HepG2 (cell line): Measurements from ENCODE around the gene RHAG. TPM values are rescaled to one million over a fixed set of nuclear protein-coding genes. Genes with fewer than 3 reads are reported as not detected.

ENCODE experiments used
- ATAC-seq: fragments of 200-7000 bp; cut with Tn5 transposase; 3 replicates; pipeline ENCODE4 v1.9.1; 2020; ENCODE audit warnings: mild to moderate bottlenecking, moderate library complexity
- BruUV-seq: library from RNA; stranded (reverse); fragments of 400-500 nt; replicated peaks from 2 replicates; lab custom pipeline; 2021; lab: Mats Ljungman, UMichigan
- CTCF ChIA-PET: fragments of 300-600 bp; formaldehyde crosslinking; extraction: SDS; loops from one replicate; lab custom pipeline; 2021; ENCODE audit warnings: low total read pairs, inconsistent platforms, low intra/inter-chr PET ratio; lab: Yijun Ruan, JAX
- POLR2A ChIA-PET: fragments of 350-600 bp; sonication (Branson Sonifier 250); formaldehyde crosslinking; loops from one replicate; lab custom pipeline; 2020; ENCODE audit warnings: antibody characterized with exemption, inconsistent platforms; lab: Yijun Ruan, JAX
- DNase-seq: peaks from one replicate; pipeline ENCODE4 v3.0.0-alpha.2; 2015; ENCODE audit warnings: low spot score
- FAIRE-seq: peaks from 3 replicates; lab custom pipeline; 2011; peaks lifted over from hg19 to GRCh38; lab: Jason Lieb, UNC
- H2AFZ ChIP-seq: one replicate; pipeline ENCODE4 v1.6.1; 2011; ENCODE audit warnings: low read length, inconsistent platforms
- H3K27ac ChIP-seq: fragments of 300-600 bp; 3 replicates; pipeline ENCODE4 v1.8.0; 2011; ENCODE audit warnings: mixed run types, mild to moderate bottlenecking, mixed read lengths, low read length, inconsistent platforms; ENCODE audit not compliant: insufficient read depth; ENCODE audit errors: extremely low read length
- H3K27me3 ChIP-seq, 2 experiments: fragments of 200-600 bp in 1 of 2; 2 replicates in 1 of 2; 3 replicates in 1 of 2; pipeline versions ENCODE4 v1.6.0 to v1.8.0; 2011; ENCODE audit warnings: low read length in 2 of 2, mild to moderate bottlenecking in 2 of 2, moderate library complexity in 2 of 2, inconsistent platforms in 1 of 2; ENCODE audit not compliant: insufficient read depth in 2 of 2, control insufficient read depth in 1 of 2
- H3K36me3 ChIP-seq, 2 experiments: fragments of 200-600 bp in 1 of 2; replicated peaks in 1 of 2; 2 replicates in 1 of 2; 3 replicates in 1 of 2; pipeline versions ENCODE4 v1.5.1 to v1.8.0; 2011; ENCODE audit warnings: low read length in 2 of 2, inconsistent platforms in 1 of 2; ENCODE audit not compliant: insufficient read depth in 2 of 2, control insufficient read depth in 1 of 2
- H3K4me1 ChIP-seq: 2 replicates; pipeline ENCODE4 v1.5.1; 2012; ENCODE audit warnings: low read length, inconsistent platforms; ENCODE audit not compliant: insufficient read depth
- H3K4me2 ChIP-seq: 2 replicates; pipeline ENCODE4 v1.6.0; 2011; ENCODE audit warnings: low read depth, low read length, inconsistent platforms
- H3K4me3 ChIP-seq, 3 experiments: fragments of 200-600 bp in 1 of 3; sonication (generic), shearing (Covaris generic) in 1 of 3; replicated peaks in 1 of 3; 2 replicates each; pipeline ENCODE4 v1.5.1; 2011 to 2016; ENCODE audit warnings: low read length in 3 of 3, inconsistent platforms in 2 of 3, low read depth in 2 of 3, mild to moderate bottlenecking in 2 of 3, control low read depth in 1 of 3, mixed read lengths in 1 of 3; ENCODE audit not compliant: insufficient read depth in 1 of 3
- H3K79me2 ChIP-seq: one replicate; pipeline ENCODE4 v1.6.1; 2011; ENCODE audit warnings: low read length, inconsistent platforms; ENCODE audit not compliant: insufficient read depth
- H3K9ac ChIP-seq: 2 replicates; pipeline ENCODE4 v1.6.0; 2011; ENCODE audit warnings: mild to moderate bottlenecking, low read depth, low read length, inconsistent platforms; ENCODE audit not compliant: insufficient read depth
- H3K9me3 ChIP-seq: 2 replicates; pipeline ENCODE4 v1.5.1; 2012; ENCODE audit warnings: mild to moderate bottlenecking, low read length
- H4K20me1 ChIP-seq: 2 replicates; pipeline ENCODE4 v1.6.0; 2011; ENCODE audit warnings: inconsistent platforms, mild to moderate bottlenecking, low read length, moderate library complexity; ENCODE audit not compliant: insufficient read depth
- DRAP1 ChIP-seq: IDR thresholded peaks from 2 replicates; pipeline ENCODE4 v1.6.1; 2016; ENCODE audit warnings: missing genetic modification reagents, missing compliant biosample characterization
- GATA4 ChIP-seq: sonication (generic); IDR thresholded peaks from 2 replicates; pipeline ENCODE4 v1.6.1; 2016; ENCODE audit warnings: antibody characterized with exemption, low read depth, borderline replicate concordance
- GTF2F1 ChIP-seq: fragments of 150-350 bp; IDR thresholded peaks from 2 replicates; pipeline ENCODE4 v1.6.1; 2014; ENCODE audit warnings: low read length
- HDAC1 ChIP-seq: sonication (generic); formaldehyde crosslinking; IDR thresholded peaks from 2 replicates; pipeline ENCODE4 v1.5.1; 2020; ENCODE audit warnings: mild to moderate bottlenecking, missing genetic modification reagents
- HMG20A ChIP-seq: IDR thresholded peaks from 2 replicates; pipeline ENCODE4 v1.6.1; 2016; ENCODE audit warnings: borderline replicate concordance
- HMGA1 ChIP-seq: sonication (generic); formaldehyde crosslinking; conservative IDR thresholded peaks from 2 replicates; pipeline ENCODE4 v1.4.0; 2020; ENCODE audit warnings: missing genetic modification reagents
- NFE2 ChIP-seq: sonication (generic); formaldehyde crosslinking; IDR thresholded peaks from 2 replicates; pipeline ENCODE4 v1.4.0; 2020; ENCODE audit warnings: missing genetic modification reagents
- PLSCR1 ChIP-seq: sonication (generic); formaldehyde crosslinking; IDR thresholded peaks from 2 replicates; pipeline ENCODE4 v1.5.0; 2020; ENCODE audit warnings: missing genetic modification reagents, mild to moderate bottlenecking, borderline replicate concordance
- in situ Hi-C: cut with HindIII; loops from 2 replicates; pipeline ENCODE4 v1.10.0; 2017; ENCODE audit warnings: low pct_unique_long_range_greater_than_20kb; ENCODE audit not compliant: extremely low pct_ligation_motif_present
- intact Hi-C: fragments of 100-400 bp; cut with micrococcal nuclease; formaldehyde crosslinking; loops from one replicate; pipeline ENCODE4 v1.10.0; 2022; ENCODE audit not compliant: unreplicated experiment
- polyA plus RNA-seq, 8 experiments: library from polyadenylated mRNA; depleted of rRNA in 3 of 8; stranded (reverse) in 7 of 8; unstranded in 1 of 8; fragments of >200 nt; fragmentation: Illumina TruSeq in 4 of 8; extraction: Trizol in 4 of 8; gene quantifications; 2 replicates each; pipeline versions ENCODE4 v1.2.1 to v1.2.3, GENCODE V29; 2011 to 2016; ENCODE audit warnings: low read depth in 4 of 8, missing spikeins in 1 of 8, mixed read lengths in 1 of 8; ENCODE audit not compliant: insufficient read depth in 1 of 8
- total RNA-seq, 5 experiments: library from RNA; depleted of rRNA; stranded (reverse); fragments of >200 nt; fragmentation: Illumina TruSeq; extraction: Trizol; gene quantifications; 2 replicates each; pipeline ENCODE4 v1.2.3, GENCODE V29; 2016; ENCODE audit warnings: low read depth in 1 of 5

Gene RHAG
- total and polyA plus RNA-seq, 2 of the 13 experiments (the other 11 are each of a cell fraction or from before 2014, with no cell fraction given), result not detected

- TF ChIP-seq GATA4 (no peak), GTF2F1 (no peak), HMGA1 (CRISPR knock-in tag) (no peak), DRAP1 (CRISPR knock-in tag) (no peak), NFE2 (CRISPR knock-in tag) (no peak), PLSCR1 (CRISPR knock-in tag) (no peak)
These were observed 13.3 kb upstream of the RHAG start (continued) for GRCh38 chr6:49649988-49650387.

GRCh38 chr6:49648036-49648435 is 11.4 kb upstream of the RHAG start:
- no peak for FAIRE-seq
- DNase-seq, result no peak
- ChIA-PET POLR2A (no interaction called here), CTCF (no interaction called here)
- in situ Hi-C loops, result no loop called here
- intact Hi-C loops, result no loop called here
- no peak for ATAC-seq
- H3K27me3 ChIP-seq, result no peaks in the 10 kb centered on the region
- H3K4me2 ChIP-seq, result no peak overlapping the region
- no peak overlapping the region for H2AFZ ChIP-seq
- no peaks in the 10 kb centered on the region for H4K20me1 ChIP-seq
- BruUV-seq, result no TSS peak
- H3K4me3 ChIP-seq, result no peak overlapping the region
- no peaks in the 10 kb centered on the region for H3K36me3 ChIP-seq
- H3K9ac ChIP-seq, result no peak overlapping the region
- no peaks in the 10 kb centered on the region for H3K79me2 ChIP-seq
- H3K27ac ChIP-seq, result no peak overlapping the region
- H3K4me1 ChIP-seq, result no peaks in the 10 kb centered on the region
- H3K9me3 ChIP-seq, result no peaks in the 10 kb centered on the region
- no peak for TF ChIP-seq HMG20A
- no peak for TF ChIP-seq HDAC1 (CRISPR knock-in tag)
